ENCODE measurements around the gene ADRA2A.

The ADRA2A gene

GRCh38 chr10:111118758-111119157 is 41.9 kb downstream of the ADRA2A start:
- H3K27ac ChIP-seq: no peak overlapping the region
- TF ChIP-seq, protein P1, sequence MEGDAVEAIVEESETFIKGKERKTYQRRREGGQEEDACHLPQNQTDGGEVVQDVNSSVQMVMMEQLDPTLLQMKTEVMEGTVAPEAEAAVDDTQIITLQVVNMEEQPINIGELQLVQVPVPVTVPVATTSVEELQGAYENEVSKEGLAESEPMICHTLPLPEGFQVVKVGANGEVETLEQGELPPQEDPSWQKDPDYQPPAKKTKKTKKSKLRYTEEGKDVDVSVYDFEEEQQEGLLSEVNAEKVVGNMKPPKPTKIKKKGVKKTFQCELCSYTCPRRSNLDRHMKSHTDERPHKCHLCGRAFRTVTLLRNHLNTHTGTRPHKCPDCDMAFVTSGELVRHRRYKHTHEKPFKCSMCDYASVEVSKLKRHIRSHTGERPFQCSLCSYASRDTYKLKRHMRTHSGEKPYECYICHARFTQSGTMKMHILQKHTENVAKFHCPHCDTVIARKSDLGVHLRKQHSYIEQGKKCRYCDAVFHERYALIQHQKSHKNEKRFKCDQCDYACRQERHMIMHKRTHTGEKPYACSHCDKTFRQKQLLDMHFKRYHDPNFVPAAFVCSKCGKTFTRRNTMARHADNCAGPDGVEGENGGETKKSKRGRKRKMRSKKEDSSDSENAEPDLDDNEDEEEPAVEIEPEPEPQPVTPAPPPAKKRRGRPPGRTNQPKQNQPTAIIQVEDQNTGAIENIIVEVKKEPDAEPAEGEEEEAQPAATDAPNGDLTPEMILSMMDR (conservative IDR thresholded peaks at IDR 0.05): no peak

DNA sequence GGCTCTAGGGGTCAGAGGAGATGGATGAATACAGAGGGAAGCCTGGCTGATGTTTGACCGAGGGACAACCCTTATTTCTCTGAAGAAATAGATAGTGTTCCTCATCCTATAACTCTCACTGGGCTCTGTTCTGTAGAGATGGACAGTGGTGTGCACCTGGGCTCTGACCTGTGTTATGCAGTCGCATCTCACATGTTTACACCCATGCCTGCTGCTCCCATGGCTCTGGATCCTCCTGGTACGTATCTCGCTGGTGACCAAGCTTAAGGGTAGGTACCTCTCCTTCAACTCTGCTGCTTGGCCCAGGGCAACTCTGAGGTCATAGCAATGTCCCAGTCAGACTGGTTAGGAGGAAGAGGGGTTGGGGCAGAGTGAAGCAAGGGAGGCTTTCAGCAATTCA is 42.8 kb downstream of the ADRA2A start:
- TF ChIP-seq, protein P1 (conservative IDR thresholded peaks at IDR 0.05): no peak
- no peak overlapping the region for H3K27ac ChIP-seq

DNA sequence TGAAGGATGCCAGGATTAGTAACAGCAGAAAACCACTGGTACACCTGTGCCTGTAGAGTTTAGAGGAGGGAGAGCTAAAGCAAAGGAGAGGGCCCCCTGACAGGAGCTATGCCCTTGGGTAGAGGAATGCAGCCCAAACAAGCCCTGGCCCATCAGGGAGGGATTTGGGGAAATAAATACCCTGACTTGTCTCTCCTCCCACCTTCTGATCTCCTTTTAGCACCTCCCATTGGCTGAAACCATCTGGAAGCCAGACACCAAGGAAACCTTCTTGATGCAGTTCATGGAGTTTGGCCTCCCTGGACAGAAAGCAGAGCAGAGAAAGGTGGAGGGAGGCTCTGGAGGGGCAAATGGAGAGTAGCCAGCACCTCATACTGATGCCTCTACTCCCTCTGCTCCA is 45.3 kb downstream of the ADRA2A start:
- TF ChIP-seq, protein P1 (conservative IDR thresholded peaks at IDR 0.05): no peak
- H3K27ac ChIP-seq: no peak overlapping the region

- no peak overlapping the region for H3K27ac ChIP-seq
- TF ChIP-seq, protein P1 (conservative IDR thresholded peaks at IDR 0.05): no peak
Measured at GRCh38 chr10:111123883-111124282, 47.1 kb downstream of the ADRA2A start.

DNA sequence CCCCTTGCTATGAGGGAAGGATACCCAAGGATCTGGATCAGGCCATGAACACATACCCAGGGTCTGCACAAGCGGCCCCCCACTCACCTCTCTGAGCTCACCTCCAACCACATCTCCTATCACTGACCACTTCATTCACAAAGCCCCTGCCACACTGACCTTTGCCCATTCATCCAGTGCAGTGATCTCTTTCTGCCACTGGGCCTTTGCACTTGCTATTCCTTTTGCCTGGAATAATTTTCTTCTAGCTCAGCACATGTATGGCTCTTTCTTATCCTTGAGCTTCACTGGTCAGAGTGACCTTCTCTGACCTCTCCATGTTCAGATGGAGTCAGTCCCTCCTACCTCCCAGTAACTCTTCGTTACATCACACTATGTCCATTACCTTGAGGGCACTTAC is 48.3 kb downstream of the ADRA2A start:
- no peak overlapping the region for H3K27ac ChIP-seq
- TF ChIP-seq, protein P1 (conservative IDR thresholded peaks at IDR 0.05): no peak

DNA sequence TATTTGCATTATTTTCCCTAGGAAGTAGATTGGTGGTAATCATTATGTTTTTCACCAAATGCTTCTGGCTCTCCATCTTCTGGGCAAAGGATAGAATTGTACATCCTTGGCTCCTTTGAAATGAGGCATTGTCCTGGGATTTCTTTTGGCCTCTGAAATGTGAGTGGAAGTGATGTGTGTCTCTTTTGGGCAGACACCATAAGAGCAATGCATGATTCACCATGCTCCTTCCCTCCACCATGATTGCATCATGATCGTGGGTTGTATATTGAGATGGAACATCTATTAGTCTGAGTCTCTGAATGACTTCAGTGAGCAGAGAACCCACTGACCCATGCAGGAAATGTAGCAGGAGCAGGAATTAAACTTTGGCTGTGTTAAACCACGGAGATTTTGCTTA is 49.2 kb downstream of the ADRA2A start:
- no peak overlapping the region for H3K27ac ChIP-seq
- TF ChIP-seq, protein P1 (conservative IDR thresholded peaks at IDR 0.05): no peak

- H3K27ac ChIP-seq: no peak overlapping the region
- TF ChIP-seq, protein P1 (conservative IDR thresholded peaks at IDR 0.05): no peak
Measured at GRCh38 chr10:111127081-111127848, 50.4 kb downstream of the ADRA2A start.
